ENCODE data around the gene KBTBD7. TPM values are rescaled to one million over a fixed set of nuclear protein-coding genes. Genes with fewer than 3 reads are reported as not detected.

Gene KBTBD7
- total and polyA plus RNA-seq, 2 donors from 2014 or later = 4.3 to 8.4 TPM

GRCh38 chr13:41186481-41186880 is 7.9 kb downstream of the KBTBD7 start:
- TF ChIP-seq CTCF (IDR thresholded peaks at IDR 0.05; ENCODE audit: borderline replicate concordance, extremely low read depth, insufficient read depth) = no peak
- intact Hi-C loops (cut with DNase I) = no loop called here
- no peaks in the 10 kb centered on the region for H3K9me3 ChIP-seq (ENCODE audit: control insufficient read depth in 2 of 3, insufficient read depth in 1 of 3, low read length in 3 of 3)
- no peaks in the 10 kb centered on the region for H3K4me1 ChIP-seq (ENCODE audit: control insufficient read depth in 2 of 3, insufficient read depth in 2 of 3, low read depth in 1 of 3, low read length in 3 of 3)
- H3K27ac ChIP-seq (ENCODE audit: low read depth in 2 of 2, low read length in 2 of 2) = no peak overlapping the region
- no peaks in the 10 kb centered on the region for H3K27me3 ChIP-seq (ENCODE audit: control insufficient read depth, insufficient read depth, low read length)
- H3K4me3 ChIP-seq (ENCODE audit: low read length in 3 of 3) = no peak overlapping the region
- DNase-seq (no peak), FAIRE-seq (no peak)
- no peak overlapping the region for H3K9ac ChIP-seq (ENCODE audit: low read length in 3 of 3)
- H3K36me3 ChIP-seq (ENCODE audit: control insufficient read depth in 2 of 3, insufficient read depth in 3 of 3, low read length in 3 of 3) = no peaks in the 10 kb centered on the region

GRCh38 chr13:41182231-41182630 is 12.1 kb downstream of the KBTBD7 start:
- Histone ChIP-seq H3K27ac (ENCODE audit: low read depth in 2 of 2, low read length in 2 of 2) (no peak overlapping the region), H3K9me3 (ENCODE audit: control insufficient read depth in 2 of 3, insufficient read depth in 1 of 3, low read length in 3 of 3) (no peaks in the 10 kb centered on the region), H3K4me1 (ENCODE audit: control insufficient read depth in 2 of 3, insufficient read depth in 2 of 3, low read depth in 1 of 3, low read length in 3 of 3) (no peaks in the 10 kb centered on the region), H3K9ac (ENCODE audit: low read length in 3 of 3) (no peak overlapping the region), H3K36me3 (ENCODE audit: control insufficient read depth in 2 of 3, insufficient read depth in 3 of 3, low read length in 3 of 3) (no peaks in the 10 kb centered on the region), H3K4me3 (ENCODE audit: low read length in 3 of 3) (no peak overlapping the region), H3K27me3 (ENCODE audit: control insufficient read depth, insufficient read depth, low read length) (no peaks in the 10 kb centered on the region)
- no peak for TF ChIP-seq CTCF (IDR thresholded peaks at IDR 0.05; ENCODE audit: borderline replicate concordance, extremely low read depth, insufficient read depth)
- intact Hi-C loops (cut with DNase I) = no loop called here
- FAIRE-seq (no peak), DNase-seq (no peak)

- Histone ChIP-seq H3K27me3 (ENCODE audit: control insufficient read depth, insufficient read depth, low read length) (no peaks in the 10 kb centered on the region), H3K4me3 (ENCODE audit: low read length in 3 of 3) (no peak overlapping the region), H3K27ac (ENCODE audit: low read depth in 2 of 2, low read length in 2 of 2) (no peak overlapping the region), H3K4me1 (ENCODE audit: control insufficient read depth in 2 of 3, insufficient read depth in 2 of 3, low read depth in 1 of 3, low read length in 3 of 3) (no peaks in the 10 kb centered on the region), H3K9me3 (ENCODE audit: control insufficient read depth in 2 of 3, insufficient read depth in 1 of 3, low read length in 3 of 3) (peaks cover 0 to 4% (median 0%) of the 10 kb centered on the region in 3 donors), H3K9ac (ENCODE audit: low read length in 3 of 3) (no peak overlapping the region), H3K36me3 (ENCODE audit: control insufficient read depth in 2 of 3, insufficient read depth in 3 of 3, low read length in 3 of 3) (no peaks in the 10 kb centered on the region)
- TF ChIP-seq CTCF (IDR thresholded peaks at IDR 0.05; ENCODE audit: borderline replicate concordance, extremely low read depth, insufficient read depth) = no peak
- DNase-seq (no peak), FAIRE-seq (no peak)
- intact Hi-C loops (cut with DNase I) = no loop called here
Measured at GRCh38 chr13:41179593-41180250, 14.6 kb downstream of the KBTBD7 start.

GRCh38 chr13:41178040-41178439 is 16.3 kb downstream of the KBTBD7 start:
- no peak overlapping the region for H3K27ac ChIP-seq (ENCODE audit: low read depth in 2 of 2, low read length in 2 of 2)

More at GRCh38 chr13:41178040-41178439, 16.3 kb downstream of the KBTBD7 start:
- Histone ChIP-seq H3K4me3 (ENCODE audit: low read length in 3 of 3) (no peak overlapping the region), H3K36me3 (ENCODE audit: control insufficient read depth in 2 of 3, insufficient read depth in 3 of 3, low read length in 3 of 3) (no peaks in the 10 kb centered on the region), H3K4me1 (ENCODE audit: control insufficient read depth in 2 of 3, insufficient read depth in 2 of 3, low read depth in 1 of 3, low read length in 3 of 3) (no peaks in the 10 kb centered on the region), H3K9ac (ENCODE audit: low read length in 3 of 3) (no peak overlapping the region), H3K27me3 (ENCODE audit: control insufficient read depth, insufficient read depth, low read length) (no peaks in the 10 kb centered on the region), H3K9me3 (ENCODE audit: control insufficient read depth in 2 of 3, insufficient read depth in 1 of 3, low read length in 3 of 3) (peaks cover 0 to 4% (median 0%) of the 10 kb centered on the region in 3 donors)
- TF ChIP-seq CTCF (IDR thresholded peaks at IDR 0.05; ENCODE audit: borderline replicate concordance, extremely low read depth, insufficient read depth) = no peak
- FAIRE-seq (no peak), DNase-seq (no peak)
- intact Hi-C loops (cut with DNase I) = no loop called here

All from kidney (tissue), 14 donors.